ENCODE data around the gene HCRT.

The HCRT gene

DNA sequence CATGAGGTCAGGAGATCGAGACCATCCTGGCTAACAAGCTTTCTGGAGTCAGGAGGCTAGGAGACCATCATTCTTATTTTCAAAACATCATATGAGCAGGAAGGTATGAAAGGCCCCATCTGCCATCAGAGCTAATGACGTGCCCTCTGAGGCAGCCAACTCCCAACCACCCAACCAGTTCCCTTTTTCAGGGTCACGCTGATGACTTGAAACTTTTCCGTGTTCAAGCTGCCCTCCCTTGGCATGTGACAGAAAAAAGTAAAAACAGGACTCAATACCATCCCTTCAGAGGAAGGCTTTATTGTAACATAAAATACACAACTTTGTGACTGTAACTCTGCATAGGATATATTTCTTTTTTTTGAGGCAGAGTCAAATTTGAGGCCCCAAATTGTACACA is 13.6 kb upstream of the HCRT start:
- no peaks in the 10 kb centered on the region for H3K9me3 ChIP-seq (replicated peaks; ENCODE audit: insufficient read depth, low read length)
- no peak for TF ChIP-seq EZH2 (optimal IDR thresholded peaks at IDR 0.05; ENCODE audit: low read depth, low read length)
- TF ChIP-seq, protein P1, sequence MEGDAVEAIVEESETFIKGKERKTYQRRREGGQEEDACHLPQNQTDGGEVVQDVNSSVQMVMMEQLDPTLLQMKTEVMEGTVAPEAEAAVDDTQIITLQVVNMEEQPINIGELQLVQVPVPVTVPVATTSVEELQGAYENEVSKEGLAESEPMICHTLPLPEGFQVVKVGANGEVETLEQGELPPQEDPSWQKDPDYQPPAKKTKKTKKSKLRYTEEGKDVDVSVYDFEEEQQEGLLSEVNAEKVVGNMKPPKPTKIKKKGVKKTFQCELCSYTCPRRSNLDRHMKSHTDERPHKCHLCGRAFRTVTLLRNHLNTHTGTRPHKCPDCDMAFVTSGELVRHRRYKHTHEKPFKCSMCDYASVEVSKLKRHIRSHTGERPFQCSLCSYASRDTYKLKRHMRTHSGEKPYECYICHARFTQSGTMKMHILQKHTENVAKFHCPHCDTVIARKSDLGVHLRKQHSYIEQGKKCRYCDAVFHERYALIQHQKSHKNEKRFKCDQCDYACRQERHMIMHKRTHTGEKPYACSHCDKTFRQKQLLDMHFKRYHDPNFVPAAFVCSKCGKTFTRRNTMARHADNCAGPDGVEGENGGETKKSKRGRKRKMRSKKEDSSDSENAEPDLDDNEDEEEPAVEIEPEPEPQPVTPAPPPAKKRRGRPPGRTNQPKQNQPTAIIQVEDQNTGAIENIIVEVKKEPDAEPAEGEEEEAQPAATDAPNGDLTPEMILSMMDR (IDR thresholded peaks at IDR 0.05; ENCODE audit: low read length), result no peak
- TF ChIP-seq EZH2phosphoT487 (IDR thresholded peaks at IDR 0.05; ENCODE audit: low read length), result no peak
- no peaks in the 10 kb centered on the region for H4K20me1 ChIP-seq (ENCODE audit: insufficient read depth, low read length)
- H3K4me1 ChIP-seq (ENCODE audit: low read length), result no peaks in the 10 kb centered on the region
- no peaks in the 10 kb centered on the region for H3K36me3 ChIP-seq (replicated peaks; ENCODE audit: insufficient read depth, low read length)
- DNase-seq, result no peak
- H3K79me2 ChIP-seq (ENCODE audit: low read length), result peaks cover 1% of the 10 kb centered on the region; the same call in 1 of the 2 replicates
- H3K4me3 ChIP-seq (ENCODE audit: low read length), result no peak overlapping the region
- H3K4me2 ChIP-seq (ENCODE audit: low read depth, low read length), result no peak overlapping the region
- H3F3A ChIP-seq (ENCODE audit: insufficient read depth, low read length), result no peaks in the 10 kb centered on the region
- H3K9ac ChIP-seq (ENCODE audit: low read length), result no peak overlapping the region
- H3K9me2 ChIP-seq (replicated peaks; ENCODE audit: insufficient read depth, low read length), result no peaks in the 10 kb centered on the region
- H3K27ac ChIP-seq (ENCODE audit: low read length), result no peak overlapping the region
- H2AFZ ChIP-seq (ENCODE audit: low read length), result no peak overlapping the region
- H3K27me3 ChIP-seq (replicated peaks; ENCODE audit: insufficient read depth, low read length), result no peaks in the 10 kb centered on the region

DNA sequence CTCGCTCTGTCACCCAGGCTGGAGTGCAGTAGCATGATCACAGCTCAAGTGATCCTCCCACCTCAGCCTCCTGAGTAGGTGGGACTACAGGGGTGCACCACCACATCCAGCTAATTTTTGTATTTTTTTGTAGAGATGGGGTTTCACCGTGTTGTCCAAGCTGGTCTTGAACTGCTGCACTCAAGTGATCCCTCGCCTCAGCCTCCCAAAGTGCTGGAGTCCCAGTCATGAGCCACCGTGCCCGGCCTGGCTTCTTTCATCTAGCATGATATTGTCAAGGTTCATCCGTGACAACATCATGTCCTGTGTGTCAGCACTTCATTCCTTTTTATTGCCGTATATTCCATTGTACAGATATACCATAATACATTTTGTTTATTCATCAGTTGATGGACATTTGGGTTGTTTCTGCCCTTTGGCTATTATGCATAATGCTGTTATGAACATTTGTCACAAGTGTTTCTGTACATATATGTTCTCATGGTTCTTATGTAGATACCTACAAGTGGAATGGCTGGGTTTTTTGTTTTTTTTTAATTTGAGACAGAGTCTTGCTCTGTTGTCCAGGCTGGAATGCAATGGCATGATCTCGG is 12.4 kb upstream of the HCRT start:
- Histone ChIP-seq H3F3A (ENCODE audit: insufficient read depth, low read length) (no peaks in the 10 kb centered on the region), H3K9ac (ENCODE audit: low read length) (no peak overlapping the region), H3K27ac (ENCODE audit: low read length) (no peak overlapping the region), H3K9me3 (replicated peaks; ENCODE audit: insufficient read depth, low read length) (no peaks in the 10 kb centered on the region), H3K4me2 (ENCODE audit: low read depth, low read length) (no peak overlapping the region), H3K9me2 (replicated peaks; ENCODE audit: insufficient read depth, low read length) (no peaks in the 10 kb centered on the region), H3K36me3 (replicated peaks; ENCODE audit: insufficient read depth, low read length) (no peaks in the 10 kb centered on the region), H3K4me1 (ENCODE audit: low read length) (no peaks in the 10 kb centered on the region; the same call in 1 of the 2 replicates), H3K4me3 (ENCODE audit: low read length) (no peak overlapping the region), H4K20me1 (ENCODE audit: insufficient read depth, low read length) (no peaks in the 10 kb centered on the region), H3K27me3 (replicated peaks; ENCODE audit: insufficient read depth, low read length) (no peaks in the 10 kb centered on the region), H3K79me2 (ENCODE audit: low read length) (peaks cover 5% of the 10 kb centered on the region; the same call in 1 of the 2 replicates), H2AFZ (ENCODE audit: low read length) (no peak overlapping the region)
- TF ChIP-seq EZH2phosphoT487 (IDR thresholded peaks at IDR 0.05; ENCODE audit: low read length) (no peak), EZH2 (optimal IDR thresholded peaks at IDR 0.05; ENCODE audit: low read depth, low read length) (no peak)
- TF ChIP-seq, protein P1 (IDR thresholded peaks at IDR 0.05; ENCODE audit: low read length), result no peak
- DNase-seq, result no peak

DNA sequence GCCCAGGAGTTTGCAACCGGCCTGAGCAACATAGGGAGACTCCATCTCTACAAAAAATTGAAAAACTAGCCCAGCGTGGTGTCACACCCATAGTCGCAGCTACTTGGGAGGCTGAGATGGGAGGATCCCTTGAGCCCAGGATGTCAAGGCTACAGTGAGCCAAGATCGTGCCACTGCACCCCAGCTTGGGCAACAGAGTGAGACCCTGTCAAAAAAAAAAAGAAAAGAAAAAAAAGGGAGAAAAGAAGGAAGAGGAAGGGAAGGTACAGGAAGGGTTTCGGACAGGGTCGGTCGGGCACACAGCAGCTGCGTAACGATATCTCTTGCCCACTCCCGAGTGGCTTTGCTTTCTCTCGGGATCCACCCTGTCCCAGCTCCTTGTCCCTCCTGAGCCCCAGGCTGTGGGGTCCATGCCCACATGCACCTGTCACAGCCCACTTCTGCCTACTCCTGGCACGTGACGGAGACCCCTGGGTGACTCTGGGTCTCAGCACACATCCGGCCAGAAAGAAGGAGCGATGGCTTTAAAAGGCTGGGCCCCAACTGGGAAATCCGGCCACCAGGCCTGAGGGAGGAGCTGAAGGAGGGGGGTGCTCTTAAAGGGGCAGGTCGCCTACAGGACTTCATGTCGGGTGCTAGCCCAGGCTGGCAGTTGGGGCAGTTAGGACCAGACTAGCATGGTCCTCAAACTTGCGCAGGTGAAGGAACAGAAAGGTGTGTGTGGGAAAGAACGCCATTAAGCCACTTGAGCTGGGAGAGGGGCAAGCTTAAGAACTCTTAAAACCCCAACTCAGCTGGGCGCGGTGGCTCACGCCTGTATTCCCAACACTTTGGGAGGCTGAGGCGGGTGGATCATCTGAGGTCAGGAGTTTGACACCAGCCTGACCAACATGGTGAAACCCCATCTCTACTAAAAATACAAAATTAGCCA is 9.0 kb upstream of the HCRT start, which contains the start of gene GHDC:
Gene GHDC (minus strand): TSS at position 526 of the 931 bp plus-strand sequence. CDS start 913 bp downstream, outside the sequence.
- no peaks in the 10 kb centered on the region for H3K36me3 ChIP-seq (replicated peaks; ENCODE audit: insufficient read depth, low read length)
- H3K4me1 ChIP-seq (ENCODE audit: low read length), result no peaks in the 10 kb centered on the region; the same call in 1 of the 2 replicates
- H4K20me1 ChIP-seq (ENCODE audit: insufficient read depth, low read length), result no peaks in the 10 kb centered on the region
- DNase-seq, result peak; percentile 87
- peak within 1 kb of the TSS; percentile 75 for H3K4me2 ChIP-seq (ENCODE audit: low read depth, low read length)
- peak within 1 kb of the TSS; percentile 77 for H3K9ac ChIP-seq (ENCODE audit: low read length)
- H3K79me2 ChIP-seq (ENCODE audit: low read length), result peaks cover 5% of the 10 kb centered on the region; the same call in 1 of the 2 replicates
- TF ChIP-seq EZH2phosphoT487 (IDR thresholded peaks at IDR 0.05; ENCODE audit: low read length), result no peak
- TF ChIP-seq, protein P1 (IDR thresholded peaks at IDR 0.05; ENCODE audit: low read length), result no peak
- TF ChIP-seq EZH2 (optimal IDR thresholded peaks at IDR 0.05; ENCODE audit: low read depth, low read length), result no peak
- H3K9me2 ChIP-seq (replicated peaks; ENCODE audit: insufficient read depth, low read length), result no peaks in the 10 kb centered on the region
- H2AFZ ChIP-seq (ENCODE audit: low read length), result peak within 1 kb of the TSS; percentile 98
- H3K9me3 ChIP-seq (replicated peaks; ENCODE audit: insufficient read depth, low read length), result no peaks in the 10 kb centered on the region
- peak within 1 kb of the TSS; percentile 97 for H3K4me3 ChIP-seq (ENCODE audit: low read length)
- H3K27ac ChIP-seq (ENCODE audit: low read length), result no peak within 1 kb of the TSS
- no peaks in the 10 kb centered on the region for H3K27me3 ChIP-seq (replicated peaks; ENCODE audit: insufficient read depth, low read length)
- H3F3A ChIP-seq (ENCODE audit: insufficient read depth, low read length), result no peaks in the 10 kb centered on the region
